Erythroblast (primary cell): ENCODE measurements around the gene CETP.

Source experiments
- GATA1 ChIP-seq: IDR thresholded peaks from 2 replicates; pipeline ENCODE4 v1.6.1; 2011; ENCODE audit warnings: low read depth, mild to moderate bottlenecking, control low read depth, low read length, moderate library complexity
- POLR2A ChIP-seq: IDR thresholded peaks from 2 replicates; pipeline ENCODE4 v1.6.1; 2011; ENCODE audit warnings: mild to moderate bottlenecking, low read length

DNA sequence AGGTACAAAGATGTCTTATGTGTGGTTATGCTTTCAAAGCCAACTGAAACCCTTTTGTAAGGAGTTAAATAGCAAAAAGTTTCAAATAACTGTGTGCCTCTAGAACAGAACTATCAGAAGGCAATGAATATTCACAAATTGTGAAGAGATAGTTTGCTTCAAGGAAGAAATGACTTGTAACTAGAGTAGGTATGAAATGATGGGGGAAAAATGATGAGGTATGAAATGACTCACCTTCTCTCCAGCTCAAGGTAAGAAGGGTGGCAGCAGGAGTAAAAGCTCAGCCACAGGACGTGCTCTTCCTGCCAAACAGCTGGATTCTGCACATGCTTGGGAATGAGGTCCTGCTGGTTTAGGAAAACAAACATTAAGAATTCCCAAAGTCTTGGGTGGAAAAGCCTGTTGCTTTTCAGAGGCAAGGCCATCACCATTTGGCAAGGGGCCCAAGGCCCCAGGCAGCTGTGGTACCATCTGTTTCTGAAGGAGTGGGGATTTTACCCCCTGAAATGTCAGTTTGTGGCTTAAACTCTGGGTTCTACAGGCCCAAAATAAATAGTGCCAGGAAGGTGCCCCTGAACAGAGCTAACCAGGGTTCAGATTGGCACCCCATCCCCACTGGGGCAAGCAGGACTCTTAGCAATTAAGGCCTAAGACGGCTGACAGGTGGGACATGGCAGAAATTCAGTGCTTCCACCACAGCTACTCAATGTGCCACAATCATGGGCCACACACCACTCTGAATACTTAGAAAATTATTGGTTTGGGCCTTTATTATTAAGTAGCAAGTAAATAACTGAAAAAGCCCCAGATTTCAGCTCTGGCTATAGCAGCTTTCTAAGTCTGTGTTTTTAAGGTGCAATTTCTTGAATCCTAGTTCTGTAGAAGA is 16.6 kb upstream of the CETP start:
- TF ChIP-seq POLR2A: no peak
- no peak for TF ChIP-seq GATA1
